ENCODE results near the gene TGFBR3. TPM values are rescaled to one million over a fixed set of nuclear protein-coding genes. Genes with fewer than 3 reads are reported as not detected.

The TGFBR3 gene
- total RNA-seq, 1 experiment from 2014 or later, result 4.2 TPM

GRCh38 chr1:91857557-91858239 lies 28.3 kb downstream of the TGFBR3 start:
- no peak for TF ChIP-seq ETV6 (CRISPR knock-in tag; IDR thresholded peaks at IDR 0.05)
- no peak for TF ChIP-seq SMAD3 (CRISPR knock-in tag; IDR thresholded peaks at IDR 0.05; ENCODE audit: borderline replicate concordance)
- no peak for TF ChIP-seq CBFB (CRISPR knock-in tag; IDR thresholded peaks at IDR 0.05; ENCODE audit: low read depth)
- TF ChIP-seq, protein P1, sequence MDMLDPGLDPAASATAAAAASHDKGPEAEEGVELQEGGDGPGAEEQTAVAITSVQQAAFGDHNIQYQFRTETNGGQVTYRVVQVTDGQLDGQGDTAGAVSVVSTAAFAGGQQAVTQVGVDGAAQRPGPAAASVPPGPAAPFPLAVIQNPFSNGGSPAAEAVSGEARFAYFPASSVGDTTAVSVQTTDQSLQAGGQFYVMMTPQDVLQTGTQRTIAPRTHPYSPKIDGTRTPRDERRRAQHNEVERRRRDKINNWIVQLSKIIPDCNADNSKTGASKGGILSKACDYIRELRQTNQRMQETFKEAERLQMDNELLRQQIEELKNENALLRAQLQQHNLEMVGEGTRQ (CRISPR knock-in tag; IDR thresholded peaks at IDR 0.05), result no peak
- no peak for TF ChIP-seq HMGA2 (CRISPR knock-in tag; IDR thresholded peaks at IDR 0.05)
- TF ChIP-seq ZNF423 (CRISPR knock-in tag; IDR thresholded peaks at IDR 0.05), result no peak
- TF ChIP-seq ZNF138 (CRISPR knock-in tag; conservative IDR thresholded peaks at IDR 0.05), result no peak
- TF ChIP-seq, protein P2, sequence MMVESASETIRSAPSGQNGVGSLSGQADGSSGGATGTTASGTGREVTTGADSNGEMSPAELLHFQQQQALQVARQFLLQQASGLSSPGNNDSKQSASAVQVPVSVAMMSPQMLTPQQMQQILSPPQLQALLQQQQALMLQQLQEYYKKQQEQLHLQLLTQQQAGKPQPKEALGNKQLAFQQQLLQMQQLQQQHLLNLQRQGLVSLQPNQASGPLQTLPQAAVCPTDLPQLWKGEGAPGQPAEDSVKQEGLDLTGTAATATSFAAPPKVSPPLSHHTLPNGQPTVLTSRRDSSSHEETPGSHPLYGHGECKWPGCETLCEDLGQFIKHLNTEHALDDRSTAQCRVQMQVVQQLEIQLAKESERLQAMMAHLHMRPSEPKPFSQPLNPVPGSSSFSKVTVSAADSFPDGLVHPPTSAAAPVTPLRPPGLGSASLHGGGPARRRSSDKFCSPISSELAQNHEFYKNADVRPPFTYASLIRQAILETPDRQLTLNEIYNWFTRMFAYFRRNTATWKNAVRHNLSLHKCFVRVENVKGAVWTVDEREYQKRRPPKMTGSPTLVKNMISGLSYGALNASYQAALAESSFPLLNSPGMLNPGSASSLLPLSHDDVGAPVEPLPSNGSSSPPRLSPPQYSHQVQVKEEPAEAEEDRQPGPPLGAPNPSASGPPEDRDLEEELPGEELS (CRISPR knock-in tag; IDR thresholded peaks at IDR 0.05), result no peak
- no peak for TF ChIP-seq NFE2L1 (CRISPR knock-in tag; IDR thresholded peaks at IDR 0.05)
- TF ChIP-seq MLX (CRISPR knock-in tag; IDR thresholded peaks at IDR 0.05), result no peak
- TF ChIP-seq KAT7 (CRISPR knock-in tag; IDR thresholded peaks at IDR 0.05; ENCODE audit: borderline replicate concordance), result no peak
- no peak for TF ChIP-seq USF1 (CRISPR knock-in tag; IDR thresholded peaks at IDR 0.05)
- no peak for TF ChIP-seq CDX4 (CRISPR knock-in tag; IDR thresholded peaks at IDR 0.05; ENCODE audit: borderline replicate concordance)
- Mint-ChIP-seq H3K4me1 (no peaks in the 10 kb centered on the region), H3K27ac (no peak overlapping the region), H3K9me3 (peaks cover 3% of the 10 kb centered on the region), H3K27me3 (ENCODE audit: low read depth) (no peaks in the 10 kb centered on the region), H3K4me3 (no peak overlapping the region), H3K36me3 (no peaks in the 10 kb centered on the region)
- POLR2A ChIA-PET, result no interaction called here
- DNase-seq (ENCODE audit: low spot score) (no peak), ATAC-seq (no peak)
- CTCF ChIA-PET, result no interaction called here

DNA sequence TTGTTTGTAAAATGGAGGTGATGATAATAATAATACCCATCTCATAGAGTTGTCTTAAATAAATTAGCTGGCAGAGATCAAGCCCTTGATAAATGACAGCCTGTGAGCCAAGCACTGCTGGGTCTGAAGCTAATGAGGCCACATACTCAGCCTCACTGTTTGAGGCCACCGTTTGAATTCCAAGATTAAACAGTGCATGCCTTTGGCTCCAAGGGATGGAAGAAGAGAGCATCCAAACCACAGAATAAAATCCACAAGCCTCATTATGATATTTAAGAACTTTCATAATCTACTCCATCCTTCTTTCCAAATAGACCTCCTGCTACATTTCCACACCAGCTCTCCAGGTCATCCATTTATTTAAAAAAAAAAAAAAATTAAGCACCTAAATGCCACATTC lies 29.0 kb downstream of the TGFBR3 start:
- no peaks in the 10 kb centered on the region for H3K36me3 Mint-ChIP-seq
- H3K4me1 Mint-ChIP-seq, result no peaks in the 10 kb centered on the region
- no peak overlapping the region for H3K27ac Mint-ChIP-seq
- ChIA-PET CTCF (no interaction called here), POLR2A (interaction anchor here (0.6 kb wide), 1 partner anchor 411 kb away, joined by 3 read pairs; no protein-coding TSS in a partner anchor)
- H3K27me3 Mint-ChIP-seq (ENCODE audit: low read depth), result no peaks in the 10 kb centered on the region
- DNase-seq (ENCODE audit: low spot score), result no peak
- no peak for ATAC-seq
- peaks cover 3% of the 10 kb centered on the region for H3K9me3 Mint-ChIP-seq
- no peak overlapping the region for H3K4me3 Mint-ChIP-seq
- TF ChIP-seq, protein P3, sequence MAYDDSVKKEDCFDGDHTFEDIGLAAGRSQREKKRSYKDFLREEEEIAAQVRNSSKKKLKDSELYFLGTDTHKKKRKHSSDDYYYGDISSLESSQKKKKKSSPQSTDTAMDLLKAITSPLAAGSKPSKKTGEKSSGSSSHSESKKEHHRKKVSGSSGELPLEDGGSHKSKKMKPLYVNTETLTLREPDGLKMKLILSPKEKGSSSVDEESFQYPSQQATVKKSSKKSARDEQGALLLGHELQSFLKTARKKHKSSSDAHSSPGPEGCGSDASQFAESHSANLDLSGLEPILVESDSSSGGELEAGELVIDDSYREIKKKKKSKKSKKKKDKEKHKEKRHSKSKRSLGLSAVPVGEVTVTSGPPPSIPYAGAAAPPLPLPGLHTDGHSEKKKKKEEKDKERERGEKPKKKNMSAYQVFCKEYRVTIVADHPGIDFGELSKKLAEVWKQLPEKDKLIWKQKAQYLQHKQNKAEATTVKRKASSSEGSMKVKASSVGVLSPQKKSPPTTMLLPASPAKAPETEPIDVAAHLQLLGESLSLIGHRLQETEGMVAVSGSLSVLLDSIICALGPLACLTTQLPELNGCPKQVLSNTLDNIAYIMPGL (CRISPR knock-in tag; IDR thresholded peaks at IDR 0.05), result no peak
- TF ChIP-seq ZNF121 (CRISPR knock-in tag; IDR thresholded peaks at IDR 0.05) (no peak), ZNF532 (CRISPR knock-in tag; IDR thresholded peaks at IDR 0.05; ENCODE audit: borderline replicate concordance) (no peak), MYBL2 (CRISPR knock-in tag; IDR thresholded peaks at IDR 0.05) (no peak), TEAD1 (CRISPR knock-in tag; IDR thresholded peaks at IDR 0.05) (no peak), NFE2L1 (CRISPR knock-in tag; IDR thresholded peaks at IDR 0.05) (no peak)
- TF ChIP-seq, protein P4, sequence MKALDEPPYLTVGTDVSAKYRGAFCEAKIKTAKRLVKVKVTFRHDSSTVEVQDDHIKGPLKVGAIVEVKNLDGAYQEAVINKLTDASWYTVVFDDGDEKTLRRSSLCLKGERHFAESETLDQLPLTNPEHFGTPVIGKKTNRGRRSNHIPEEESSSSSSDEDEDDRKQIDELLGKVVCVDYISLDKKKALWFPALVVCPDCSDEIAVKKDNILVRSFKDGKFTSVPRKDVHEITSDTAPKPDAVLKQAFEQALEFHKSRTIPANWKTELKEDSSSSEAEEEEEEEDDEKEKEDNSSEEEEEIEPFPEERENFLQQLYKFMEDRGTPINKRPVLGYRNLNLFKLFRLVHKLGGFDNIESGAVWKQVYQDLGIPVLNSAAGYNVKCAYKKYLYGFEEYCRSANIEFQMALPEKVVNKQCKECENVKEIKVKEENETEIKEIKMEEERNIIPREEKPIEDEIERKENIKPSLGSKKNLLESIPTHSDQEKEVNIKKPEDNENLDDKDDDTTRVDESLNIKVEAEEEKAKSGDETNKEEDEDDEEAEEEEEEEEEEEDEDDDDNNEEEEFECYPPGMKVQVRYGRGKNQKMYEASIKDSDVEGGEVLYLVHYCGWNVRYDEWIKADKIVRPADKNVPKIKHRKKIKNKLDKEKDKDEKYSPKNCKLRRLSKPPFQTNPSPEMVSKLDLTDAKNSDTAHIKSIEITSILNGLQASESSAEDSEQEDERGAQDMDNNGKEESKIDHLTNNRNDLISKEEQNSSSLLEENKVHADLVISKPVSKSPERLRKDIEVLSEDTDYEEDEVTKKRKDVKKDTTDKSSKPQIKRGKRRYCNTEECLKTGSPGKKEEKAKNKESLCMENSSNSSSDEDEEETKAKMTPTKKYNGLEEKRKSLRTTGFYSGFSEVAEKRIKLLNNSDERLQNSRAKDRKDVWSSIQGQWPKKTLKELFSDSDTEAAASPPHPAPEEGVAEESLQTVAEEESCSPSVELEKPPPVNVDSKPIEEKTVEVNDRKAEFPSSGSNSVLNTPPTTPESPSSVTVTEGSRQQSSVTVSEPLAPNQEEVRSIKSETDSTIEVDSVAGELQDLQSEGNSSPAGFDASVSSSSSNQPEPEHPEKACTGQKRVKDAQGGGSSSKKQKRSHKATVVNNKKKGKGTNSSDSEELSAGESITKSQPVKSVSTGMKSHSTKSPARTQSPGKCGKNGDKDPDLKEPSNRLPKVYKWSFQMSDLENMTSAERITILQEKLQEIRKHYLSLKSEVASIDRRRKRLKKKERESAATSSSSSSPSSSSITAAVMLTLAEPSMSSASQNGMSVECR (CRISPR knock-in tag; IDR thresholded peaks at IDR 0.05; ENCODE audit: borderline replicate concordance), result no peak
